ENCODE measurements around the gene LRRC41.

Gene LRRC41

DNA sequence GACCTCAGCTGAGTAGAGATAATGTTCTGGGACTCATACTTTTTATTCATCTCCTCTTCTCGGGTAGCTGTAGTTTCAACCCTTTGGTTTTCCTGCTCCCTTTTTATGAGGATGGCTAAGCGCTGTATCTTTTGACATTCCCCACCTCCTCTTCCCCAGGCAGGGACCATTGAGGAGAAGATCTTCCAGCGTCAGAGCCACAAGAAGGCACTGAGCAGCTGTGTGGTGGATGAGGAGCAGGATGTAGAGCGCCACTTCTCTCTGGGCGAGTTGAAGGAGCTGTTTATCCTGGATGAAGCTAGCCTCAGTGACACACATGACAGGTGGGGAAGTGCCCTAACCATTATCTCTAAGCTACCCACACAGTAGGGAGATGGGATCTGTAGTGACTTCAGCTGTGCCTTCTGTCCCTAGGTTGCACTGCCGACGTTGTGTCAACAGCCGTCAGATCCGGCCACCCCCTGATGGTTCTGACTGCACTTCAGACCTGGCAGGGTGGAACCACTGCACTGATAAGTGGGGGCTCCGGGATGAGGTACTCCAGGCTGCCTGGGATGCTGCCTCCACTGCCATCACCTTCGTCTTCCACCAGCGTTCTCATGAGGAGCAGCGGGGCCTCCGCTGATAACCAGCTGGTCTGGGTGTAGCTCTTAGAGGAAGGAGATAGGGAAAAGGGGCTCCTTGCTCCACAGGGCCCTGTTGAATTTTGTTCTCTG lies 25.6 kb downstream of the LRRC41 start:
- ChIA-PET CTCF (interaction anchor here (0.9 to 1.3 kb wide), 2 partner anchors 11 to 32 kb away, joined by 3 read pairs; no protein-coding TSS in a partner anchor), POLR2A (interaction anchor here (0.8 to 1.0 kb wide), 2 partner anchors 11 to 26 kb away, joined by 3 read pairs; no protein-coding TSS in a partner anchor)
- no peak overlapping the region for H3K4me3 ChIP-seq (ENCODE audit: low read depth, low read length)
- DNase-seq (ENCODE audit: low read depth, low spot score), result no peak
- TF ChIP-seq, protein P1, sequence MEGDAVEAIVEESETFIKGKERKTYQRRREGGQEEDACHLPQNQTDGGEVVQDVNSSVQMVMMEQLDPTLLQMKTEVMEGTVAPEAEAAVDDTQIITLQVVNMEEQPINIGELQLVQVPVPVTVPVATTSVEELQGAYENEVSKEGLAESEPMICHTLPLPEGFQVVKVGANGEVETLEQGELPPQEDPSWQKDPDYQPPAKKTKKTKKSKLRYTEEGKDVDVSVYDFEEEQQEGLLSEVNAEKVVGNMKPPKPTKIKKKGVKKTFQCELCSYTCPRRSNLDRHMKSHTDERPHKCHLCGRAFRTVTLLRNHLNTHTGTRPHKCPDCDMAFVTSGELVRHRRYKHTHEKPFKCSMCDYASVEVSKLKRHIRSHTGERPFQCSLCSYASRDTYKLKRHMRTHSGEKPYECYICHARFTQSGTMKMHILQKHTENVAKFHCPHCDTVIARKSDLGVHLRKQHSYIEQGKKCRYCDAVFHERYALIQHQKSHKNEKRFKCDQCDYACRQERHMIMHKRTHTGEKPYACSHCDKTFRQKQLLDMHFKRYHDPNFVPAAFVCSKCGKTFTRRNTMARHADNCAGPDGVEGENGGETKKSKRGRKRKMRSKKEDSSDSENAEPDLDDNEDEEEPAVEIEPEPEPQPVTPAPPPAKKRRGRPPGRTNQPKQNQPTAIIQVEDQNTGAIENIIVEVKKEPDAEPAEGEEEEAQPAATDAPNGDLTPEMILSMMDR (IDR thresholded peaks at IDR 0.05; ENCODE audit: insufficient read depth, low read length, missing control alignments), result no peak

GRCh38 chr1:46275030-46275337 lies 28.4 kb downstream of the LRRC41 start:
- ChIA-PET CTCF (interaction anchor here (0.6 to 1.4 kb wide), 3 partner anchors 23 to 65 kb away, joined by 3 to 4 read pairs (median 3); partner anchors contain the start of gene NSUN4), POLR2A (interaction anchor here (1.2 kb wide), 1 partner anchor 16 kb away, joined by 5 read pairs; no protein-coding TSS in a partner anchor)
- TF ChIP-seq, protein P1 (IDR thresholded peaks at IDR 0.05; ENCODE audit: insufficient read depth, low read length, missing control alignments), result no peak

GRCh38 chr1:46274225-46275029 lies 29.0 kb downstream of the LRRC41 start:
- CTCF ChIA-PET, result interaction anchor here (0.6 to 1.7 kb wide), 6 partner anchors 9 to 73 kb away, joined by 3 to 5 read pairs (median 3); partner anchors contain the start of gene NSUN4
- no peak for DNase-seq (ENCODE audit: low read depth, low spot score)
- POLR2A ChIA-PET, result interaction anchor here (0.6 to 1.2 kb wide), 4 partner anchors 14 to 67 kb away, joined by 3 to 5 read pairs (median 4); partner anchors contain the start of gene LRRC41

More at GRCh38 chr1:46275030-46275337, 28.4 kb downstream of the LRRC41 start:
- DNase-seq (ENCODE audit: low read depth, low spot score), result no peak
- no peak overlapping the region for H3K4me3 ChIP-seq (ENCODE audit: low read depth, low read length)

GRCh38 chr1:46268578-46268977 lies 34.8 kb downstream of the LRRC41 start:
- CTCF ChIA-PET, result no interaction called here
- TF ChIP-seq, protein P1 (IDR thresholded peaks at IDR 0.05; ENCODE audit: insufficient read depth, low read length, missing control alignments), result no peak
- H3K4me3 ChIP-seq (ENCODE audit: low read depth, low read length), result no peak overlapping the region
- DNase-seq (ENCODE audit: low read depth, low spot score), result no peak
- POLR2A ChIA-PET, result no interaction called here

More at GRCh38 chr1:46274225-46275029, 29.0 kb downstream of the LRRC41 start:
- TF ChIP-seq, protein P1 (IDR thresholded peaks at IDR 0.05; ENCODE audit: insufficient read depth, low read length, missing control alignments), result no peak
- no peak overlapping the region for H3K4me3 ChIP-seq (ENCODE audit: low read depth, low read length)

GRCh38 chr1:46263146-46263545 lies 40.3 kb downstream of the LRRC41 start:
- ChIA-PET POLR2A (interaction anchor here (1.0 to 1.2 kb wide), 2 partner anchors 10 to 32 kb away, joined by 3 to 5 read pairs; no protein-coding TSS in a partner anchor), CTCF (interaction anchor here (0.8 to 1.7 kb wide), 2 partner anchors 11 to 19 kb away, joined by 3 to 5 read pairs; no protein-coding TSS in a partner anchor)
- no peak overlapping the region for H3K4me3 ChIP-seq (ENCODE audit: low read depth, low read length)
- no peak for DNase-seq (ENCODE audit: low read depth, low spot score)
- TF ChIP-seq, protein P1 (IDR thresholded peaks at IDR 0.05; ENCODE audit: insufficient read depth, low read length, missing control alignments), result no peak

All from AG04449 (cell line).